GM19452 (cell line): ENCODE data around the gene CFAP97D1.

Source experiments
- ATAC-seq: cut with Tn5 transposase; IDR thresholded peaks from one replicate; pipeline ENCODE4 v1.9.1; 2021; ENCODE audit not compliant: unreplicated experiment

Gene CFAP97D1

DNA sequence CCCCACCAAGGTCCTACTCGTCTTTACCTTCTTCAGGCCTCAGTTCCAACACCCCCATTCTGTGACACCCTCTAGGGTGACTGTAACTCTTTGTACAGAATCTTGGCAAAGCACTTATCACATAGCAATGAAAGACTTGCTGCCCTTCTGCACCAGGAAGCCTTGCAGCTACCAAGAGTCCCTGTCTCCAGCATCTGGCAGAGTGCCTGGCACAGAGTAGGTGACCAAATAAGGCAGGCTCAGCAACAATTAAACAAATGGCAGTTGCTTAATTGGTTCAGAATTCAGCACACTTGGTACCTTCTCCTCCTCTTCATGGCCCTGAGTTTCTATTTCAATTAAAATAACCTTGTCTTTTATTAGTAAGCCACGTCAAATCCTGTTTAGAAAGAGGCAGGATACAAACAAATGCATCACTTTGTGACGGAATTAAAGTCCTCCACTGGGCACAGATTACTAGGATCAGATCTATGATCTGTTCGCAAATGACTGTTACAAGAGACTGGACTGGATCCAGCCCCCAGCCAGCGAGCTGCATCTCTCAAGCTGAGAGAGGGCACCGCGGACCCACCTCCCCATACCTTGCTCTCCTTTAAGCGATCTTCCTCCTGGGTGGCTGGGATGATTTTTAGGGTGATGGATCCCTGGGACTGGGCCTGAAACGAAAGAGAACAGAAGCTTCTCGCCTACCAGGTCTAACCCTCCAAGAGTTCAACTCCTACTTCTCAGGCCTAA is 43.3 kb downstream of the CFAP97D1 start:
- no peak for ATAC-seq

GRCh38 chr17:43825567-43825966 is 45.3 kb downstream of the CFAP97D1 start:
- no peak for ATAC-seq

- ATAC-seq = no peak
Measured at GRCh38 chr17:43826206-43826605, 46.0 kb downstream of the CFAP97D1 start.

GRCh38 chr17:43827596-43827995 is 47.4 kb downstream of the CFAP97D1 start:
- no peak for ATAC-seq

DNA sequence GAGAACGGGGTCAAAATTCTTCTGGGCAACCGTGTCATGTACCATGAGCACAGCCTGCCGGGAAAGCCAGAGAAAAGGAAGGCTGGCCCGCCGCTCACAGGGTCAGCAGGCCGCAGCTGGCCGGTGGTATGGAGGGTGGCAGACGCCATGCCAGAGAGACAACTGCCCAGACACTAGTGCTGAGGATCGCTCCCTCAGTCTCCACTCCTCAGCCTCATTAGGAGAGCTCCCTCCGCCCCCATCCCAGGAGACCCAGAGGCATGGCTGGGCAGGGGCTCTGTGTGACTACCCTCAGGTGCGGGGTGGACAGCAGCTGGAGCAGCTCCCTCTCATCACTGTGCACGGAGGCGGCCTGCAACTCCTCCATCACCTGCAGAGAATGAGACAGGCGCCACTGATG is 49.5 kb downstream of the CFAP97D1 start:
- ATAC-seq = no peak

DNA sequence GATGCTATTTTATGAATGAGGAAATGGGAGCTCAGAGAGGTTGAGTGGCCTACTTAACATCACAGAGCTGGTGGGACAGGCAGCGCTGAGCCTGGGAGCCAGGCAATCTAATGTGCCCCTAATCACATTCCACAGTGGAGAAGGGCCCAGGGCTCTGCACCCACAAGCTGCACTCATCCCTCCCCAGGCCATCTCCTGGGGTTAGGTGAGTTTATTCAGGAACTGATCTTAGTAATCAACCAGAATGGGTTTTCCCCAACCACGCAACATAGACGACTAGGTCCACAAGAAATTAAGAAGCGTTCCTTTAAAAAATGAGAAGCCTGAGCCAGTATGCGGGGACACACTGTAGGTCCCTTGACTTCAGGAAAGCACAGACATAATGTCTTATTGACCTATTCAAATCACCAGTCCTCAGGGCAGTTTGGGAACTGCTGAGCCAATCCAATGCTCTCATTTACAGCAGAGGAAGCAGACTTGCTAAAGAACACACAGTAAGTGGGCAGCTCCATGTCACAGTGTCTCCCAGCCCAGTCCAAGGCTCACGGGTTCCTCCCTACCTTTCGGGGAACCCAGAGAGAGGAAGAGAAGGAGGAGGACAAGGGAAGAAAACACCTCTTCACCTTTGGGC is 50.4 kb downstream of the CFAP97D1 start:
- no peak for ATAC-seq

DNA sequence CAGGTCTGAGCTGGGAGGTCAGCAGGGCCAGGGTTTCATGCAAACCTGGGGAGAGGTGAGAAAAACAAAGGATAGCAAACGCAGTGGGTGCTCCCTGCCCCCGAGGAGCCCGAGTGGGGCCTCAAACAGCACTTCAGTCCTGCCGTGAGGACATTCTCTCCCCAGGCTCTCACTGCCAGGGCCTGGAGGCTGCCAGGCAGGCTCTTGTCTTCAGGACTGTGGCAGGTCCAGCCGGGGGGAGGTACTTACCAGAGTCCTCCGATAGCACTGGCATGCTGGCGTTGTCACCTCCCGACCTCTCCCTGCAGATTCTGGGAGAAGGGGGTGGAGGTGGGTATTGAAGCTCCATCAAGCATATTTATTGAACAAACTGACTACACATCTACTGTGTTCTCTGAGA is 51.4 kb downstream of the CFAP97D1 start:
- ATAC-seq = no peak

- ATAC-seq = no peak
Measured at GRCh38 chr17:43832168-43832975, 52.1 kb downstream of the CFAP97D1 start.

- no peak for ATAC-seq
Measured at GRCh38 chr17:43832976-43833829, 53.0 kb downstream of the CFAP97D1 start, which contains the start of gene MPP3. TSS of gene MPP3 (minus strand) at chr17:43833146. CDS start at chr17:43831906, 1,240 bp downstream.

DNA sequence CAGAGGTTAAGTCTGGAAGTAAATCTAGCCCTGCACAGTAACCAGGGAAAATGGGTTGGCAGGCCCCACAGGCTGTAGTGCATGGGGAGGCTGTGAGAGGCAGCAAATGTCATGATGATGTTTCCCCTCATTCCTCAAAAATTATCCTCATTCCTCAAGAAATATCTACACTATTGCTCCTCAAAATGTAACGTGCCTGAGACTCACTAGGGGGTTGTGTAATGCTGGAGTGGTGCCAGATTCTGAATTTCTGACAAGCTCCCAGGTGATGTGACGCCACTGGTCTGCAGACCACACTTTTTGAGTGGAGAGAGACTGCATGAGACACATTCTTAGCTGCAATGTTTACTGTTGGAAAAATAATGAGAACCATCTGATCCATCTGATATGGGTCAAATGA is 53.9 kb downstream of the CFAP97D1 start:
- no peak for ATAC-seq
